ENCODE data around the gene ARHGEF28.

Gene ARHGEF28

GRCh38 chr5:73922875-73923557 is 297.0 kb downstream of the ARHGEF28 start:
- no peak for ATAC-seq
- no peak for TF ChIP-seq CREB5 (CRISPR knock-in tag; IDR thresholded peaks at IDR 0.05; ENCODE audit: low read depth)
- no peak for TF ChIP-seq ZC3H10 (CRISPR knock-in tag; IDR thresholded peaks at IDR 0.05)
- no peak for TF ChIP-seq ISL1 (CRISPR knock-in tag; IDR thresholded peaks at IDR 0.05)
- TF ChIP-seq, protein P1, sequence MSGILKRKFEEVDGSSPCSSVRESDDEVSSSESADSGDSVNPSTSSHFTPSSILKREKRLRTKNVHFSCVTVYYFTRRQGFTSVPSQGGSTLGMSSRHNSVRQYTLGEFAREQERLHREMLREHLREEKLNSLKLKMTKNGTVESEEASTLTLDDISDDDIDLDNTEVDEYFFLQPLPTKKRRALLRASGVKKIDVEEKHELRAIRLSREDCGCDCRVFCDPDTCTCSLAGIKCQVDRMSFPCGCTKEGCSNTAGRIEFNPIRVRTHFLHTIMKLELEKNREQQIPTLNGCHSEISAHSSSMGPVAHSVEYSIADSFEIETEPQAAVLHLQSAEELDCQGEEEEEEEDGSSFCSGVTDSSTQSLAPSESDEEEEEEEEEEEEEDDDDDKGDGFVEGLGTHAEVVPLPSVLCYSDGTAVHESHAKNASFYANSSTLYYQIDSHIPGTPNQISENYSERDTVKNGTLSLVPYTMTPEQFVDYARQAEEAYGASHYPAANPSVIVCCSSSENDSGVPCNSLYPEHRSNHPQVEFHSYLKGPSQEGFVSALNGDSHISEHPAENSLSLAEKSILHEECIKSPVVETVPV (CRISPR knock-in tag; IDR thresholded peaks at IDR 0.05): no peak
- TF ChIP-seq SNAI2 (CRISPR knock-in tag; IDR thresholded peaks at IDR 0.05): no peak
- TF ChIP-seq TOX (CRISPR knock-in tag; IDR thresholded peaks at IDR 0.05; ENCODE audit: borderline replicate concordance): no peak
- no peak for TF ChIP-seq CSDC2 (CRISPR knock-in tag; IDR thresholded peaks at IDR 0.05)
- TF ChIP-seq ZFP3 (CRISPR knock-in tag; IDR thresholded peaks at IDR 0.05): no peak
- no peak for TF ChIP-seq POU6F1 (CRISPR knock-in tag; IDR thresholded peaks at IDR 0.05; ENCODE audit: borderline replicate concordance, low read depth)
- TF ChIP-seq BACH2 (CRISPR knock-in tag; IDR thresholded peaks at IDR 0.05; ENCODE audit: borderline replicate concordance): no peak
- TF ChIP-seq ZFP30 (CRISPR knock-in tag; IDR thresholded peaks at IDR 0.05): no peak
- TF ChIP-seq, protein P2, sequence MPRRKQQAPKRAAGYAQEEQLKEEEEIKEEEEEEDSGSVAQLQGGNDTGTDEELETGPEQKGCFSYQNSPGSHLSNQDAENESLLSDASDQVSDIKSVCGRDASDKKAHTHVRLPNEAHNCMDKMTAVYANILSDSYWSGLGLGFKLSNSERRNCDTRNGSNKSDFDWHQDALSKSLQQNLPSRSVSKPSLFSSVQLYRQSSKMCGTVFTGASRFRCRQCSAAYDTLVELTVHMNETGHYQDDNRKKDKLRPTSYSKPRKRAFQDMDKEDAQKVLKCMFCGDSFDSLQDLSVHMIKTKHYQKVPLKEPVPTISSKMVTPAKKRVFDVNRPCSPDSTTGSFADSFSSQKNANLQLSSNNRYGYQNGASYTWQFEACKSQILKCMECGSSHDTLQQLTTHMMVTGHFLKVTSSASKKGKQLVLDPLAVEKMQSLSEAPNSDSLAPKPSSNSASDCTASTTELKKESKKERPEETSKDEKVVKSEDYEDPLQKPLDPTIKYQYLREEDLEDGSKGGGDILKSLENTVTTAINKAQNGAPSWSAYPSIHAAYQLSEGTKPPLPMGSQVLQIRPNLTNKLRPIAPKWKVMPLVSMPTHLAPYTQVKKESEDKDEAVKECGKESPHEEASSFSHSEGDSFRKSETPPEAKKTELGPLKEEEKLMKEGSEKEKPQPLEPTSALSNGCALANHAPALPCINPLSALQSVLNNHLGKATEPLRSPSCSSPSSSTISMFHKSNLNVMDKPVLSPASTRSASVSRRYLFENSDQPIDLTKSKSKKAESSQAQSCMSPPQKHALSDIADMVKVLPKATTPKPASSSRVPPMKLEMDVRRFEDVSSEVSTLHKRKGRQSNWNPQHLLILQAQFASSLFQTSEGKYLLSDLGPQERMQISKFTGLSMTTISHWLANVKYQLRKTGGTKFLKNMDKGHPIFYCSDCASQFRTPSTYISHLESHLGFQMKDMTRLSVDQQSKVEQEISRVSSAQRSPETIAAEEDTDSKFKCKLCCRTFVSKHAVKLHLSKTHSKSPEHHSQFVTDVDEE (CRISPR knock-in tag; IDR thresholded peaks at IDR 0.05): no peak
- no peak for TF ChIP-seq TCF4 (CRISPR knock-in tag; IDR thresholded peaks at IDR 0.05; ENCODE audit: borderline replicate concordance)
- TF ChIP-seq ZNF8 (CRISPR knock-in tag; IDR thresholded peaks at IDR 0.05): no peak
- no peak for TF ChIP-seq ZNF70 (CRISPR knock-in tag; IDR thresholded peaks at IDR 0.05)
- TF ChIP-seq, protein P3, sequence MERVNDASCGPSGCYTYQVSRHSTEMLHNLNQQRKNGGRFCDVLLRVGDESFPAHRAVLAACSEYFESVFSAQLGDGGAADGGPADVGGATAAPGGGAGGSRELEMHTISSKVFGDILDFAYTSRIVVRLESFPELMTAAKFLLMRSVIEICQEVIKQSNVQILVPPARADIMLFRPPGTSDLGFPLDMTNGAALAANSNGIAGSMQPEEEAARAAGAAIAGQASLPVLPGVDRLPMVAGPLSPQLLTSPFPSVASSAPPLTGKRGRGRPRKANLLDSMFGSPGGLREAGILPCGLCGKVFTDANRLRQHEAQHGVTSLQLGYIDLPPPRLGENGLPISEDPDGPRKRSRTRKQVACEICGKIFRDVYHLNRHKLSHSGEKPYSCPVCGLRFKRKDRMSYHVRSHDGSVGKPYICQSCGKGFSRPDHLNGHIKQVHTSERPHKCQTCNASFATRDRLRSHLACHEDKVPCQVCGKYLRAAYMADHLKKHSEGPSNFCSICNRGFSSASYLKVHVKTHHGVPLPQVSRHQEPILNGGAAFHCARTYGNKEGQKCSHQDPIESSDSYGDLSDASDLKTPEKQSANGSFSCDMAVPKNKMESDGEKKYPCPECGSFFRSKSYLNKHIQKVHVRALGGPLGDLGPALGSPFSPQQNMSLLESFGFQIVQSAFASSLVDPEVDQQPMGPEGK (CRISPR knock-in tag; IDR thresholded peaks at IDR 0.05; ENCODE audit: borderline replicate concordance): no peak
- no peak for TF ChIP-seq GLIS3 (CRISPR knock-in tag; IDR thresholded peaks at IDR 0.05)
- TF ChIP-seq ZNF565 (CRISPR knock-in tag; conservative IDR thresholded peaks at IDR 0.05; ENCODE audit: low read depth): no peak
- no peak for TF ChIP-seq RARB (CRISPR knock-in tag; IDR thresholded peaks at IDR 0.05)

DNA sequence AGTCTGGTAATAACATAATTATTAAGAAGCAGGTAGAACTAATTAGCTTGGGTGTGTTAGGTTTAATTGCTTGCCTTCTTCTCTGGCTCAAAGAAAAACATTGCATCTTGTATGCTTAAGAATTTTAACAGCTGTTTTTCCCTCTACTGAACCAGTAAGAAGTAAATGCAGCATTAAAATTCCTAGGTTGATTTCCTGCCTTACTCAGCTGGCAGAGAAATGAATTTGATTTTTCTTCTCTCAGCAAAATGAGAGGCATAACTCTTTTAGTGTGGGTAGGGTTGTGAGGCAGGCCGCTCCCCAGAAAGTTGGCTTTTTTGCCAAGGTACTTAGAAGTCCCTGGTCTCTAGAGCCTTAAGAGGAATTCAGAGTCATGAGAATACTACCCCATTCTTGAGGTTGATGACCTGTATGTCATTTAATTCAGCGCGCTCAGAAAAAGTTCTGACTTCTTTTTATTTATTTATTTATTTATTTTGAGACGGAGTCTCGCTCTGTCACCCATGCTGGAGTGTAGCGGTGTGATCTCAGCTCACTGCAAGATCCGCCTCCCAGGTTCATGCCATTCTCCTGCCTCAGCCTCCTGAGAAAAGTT is 302.6 kb downstream of the ARHGEF28 start:
- ATAC-seq: no peak
- TF ChIP-seq GLIS3 (CRISPR knock-in tag; IDR thresholded peaks at IDR 0.05): no peak
- no peak for TF ChIP-seq ZNF565 (CRISPR knock-in tag; conservative IDR thresholded peaks at IDR 0.05; ENCODE audit: low read depth)
- TF ChIP-seq ZNF70 (CRISPR knock-in tag; IDR thresholded peaks at IDR 0.05): no peak
- TF ChIP-seq ZFP30 (CRISPR knock-in tag; IDR thresholded peaks at IDR 0.05): no peak
- TF ChIP-seq ARNTL (CRISPR knock-in tag; IDR thresholded peaks at IDR 0.05; ENCODE audit: borderline replicate concordance, low read depth): no peak

- TF ChIP-seq CREB5 (CRISPR knock-in tag; IDR thresholded peaks at IDR 0.05; ENCODE audit: low read depth): no peak
- no peak for TF ChIP-seq SNAI2 (CRISPR knock-in tag; IDR thresholded peaks at IDR 0.05)
- no peak for TF ChIP-seq ZNF70 (CRISPR knock-in tag; IDR thresholded peaks at IDR 0.05)
- TF ChIP-seq OSR1 (CRISPR knock-in tag; IDR thresholded peaks at IDR 0.05): no peak
- TF ChIP-seq, protein P3 (CRISPR knock-in tag; IDR thresholded peaks at IDR 0.05; ENCODE audit: borderline replicate concordance): no peak
- no peak for TF ChIP-seq ZFP3 (CRISPR knock-in tag; IDR thresholded peaks at IDR 0.05)
- TF ChIP-seq, protein P1 (CRISPR knock-in tag; IDR thresholded peaks at IDR 0.05): no peak
- TF ChIP-seq ISL1 (CRISPR knock-in tag; IDR thresholded peaks at IDR 0.05): no peak
- no peak for ATAC-seq
Observed at GRCh38 chr5:73935719-73936118, 309.7 kb downstream of the ARHGEF28 start.
